GM19438 (cell line): ENCODE results near the gene IL1RL1.

Experiments used
- ATAC-seq: cut with Tn5 transposase; IDR thresholded peaks from one replicate; pipeline ENCODE4 v1.9.1; 2021; ENCODE audit warnings: low read depth; ENCODE audit not compliant: unreplicated experiment

The IL1RL1 gene

GRCh38 chr2:102310964-102311640 lies at the start of gene IL1RL1:
TSS of gene IL1RL1 (plus strand) at chr2:102311563. CDS start at chr2:102338265, 26,702 bp downstream.
- no peak for ATAC-seq

- no peak for ATAC-seq
These were observed 48.9 kb upstream of the IL1RL1 start for GRCh38 chr2:102262216-102263129.

GRCh38 chr2:102264952-102265351 lies 46.4 kb upstream of the IL1RL1 start:
- ATAC-seq = no peak

- ATAC-seq = no peak
These were observed 45.2 kb upstream of the IL1RL1 start for GRCh38 chr2:102266204-102266603.

- ATAC-seq = no peak
These were observed 43.6 kb upstream of the IL1RL1 start for GRCh38 chr2:102267774-102268173.

- ATAC-seq = no peak
These were observed 42.7 kb upstream of the IL1RL1 start for GRCh38 chr2:102268510-102269199.

GRCh38 chr2:102269200-102269524 lies 42.2 kb upstream of the IL1RL1 start:
- no peak for ATAC-seq

- ATAC-seq = no peak
These were observed 39.5 kb upstream of the IL1RL1 start for GRCh38 chr2:102271844-102272243.

GRCh38 chr2:102273619-102274211 lies 37.6 kb upstream of the IL1RL1 start:
- ATAC-seq = no peak

- ATAC-seq = no peak
These were observed 34.7 kb upstream of the IL1RL1 start for GRCh38 chr2:102276549-102277201.

GRCh38 chr2:102277202-102277700 lies 34.1 kb upstream of the IL1RL1 start:
- no peak for ATAC-seq

- ATAC-seq = no peak
These were observed 32.5 kb upstream of the IL1RL1 start for GRCh38 chr2:102278720-102279390.

GRCh38 chr2:102279391-102279735 lies 32.0 kb upstream of the IL1RL1 start:
- ATAC-seq = no peak

GRCh38 chr2:102282678-102283091 lies 28.7 kb upstream of the IL1RL1 start:
- ATAC-seq = no peak

GRCh38 chr2:102283996-102284395 lies 27.4 kb upstream of the IL1RL1 start:
- no peak for ATAC-seq

- no peak for ATAC-seq
These were observed 26.8 kb upstream of the IL1RL1 start for GRCh38 chr2:102284611-102285010.

GRCh38 chr2:102285368-102285767 lies 26.0 kb upstream of the IL1RL1 start:
- no peak for ATAC-seq

GRCh38 chr2:102286041-102286440 lies 25.3 kb upstream of the IL1RL1 start:
- ATAC-seq = no peak

- no peak for ATAC-seq
These were observed 22.2 kb upstream of the IL1RL1 start for GRCh38 chr2:102289129-102289528.

- ATAC-seq = no peak
These were observed 20.8 kb upstream of the IL1RL1 start for GRCh38 chr2:102290594-102290993.
